Measurements from ENCODE around the gene CMIP.

The CMIP gene

GRCh38 chr16:81592353-81592866, 147.8 kb downstream of the CMIP start:
- DNase-seq: no peak

DNA sequence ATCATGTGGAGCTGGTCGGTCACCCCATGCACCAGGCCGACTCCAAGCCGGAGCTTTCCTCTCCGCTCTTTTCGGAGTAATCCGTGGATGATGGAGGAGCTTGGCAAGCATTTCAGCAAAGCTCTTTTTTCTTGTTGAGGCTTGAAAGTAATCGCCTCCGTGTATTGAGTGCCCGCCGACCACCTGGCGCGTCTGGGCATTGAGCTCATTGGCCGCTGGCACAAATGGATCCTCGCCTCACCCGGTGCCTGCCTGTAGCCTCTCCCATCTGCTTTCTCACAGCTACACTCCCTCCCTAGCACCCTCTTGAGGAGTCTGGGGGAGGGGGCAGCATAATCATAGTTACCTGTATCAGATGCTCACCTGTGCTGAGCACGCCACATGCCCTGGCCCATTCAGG, 148.9 kb downstream of the CMIP start:
- DNase-seq: no peak

DNA sequence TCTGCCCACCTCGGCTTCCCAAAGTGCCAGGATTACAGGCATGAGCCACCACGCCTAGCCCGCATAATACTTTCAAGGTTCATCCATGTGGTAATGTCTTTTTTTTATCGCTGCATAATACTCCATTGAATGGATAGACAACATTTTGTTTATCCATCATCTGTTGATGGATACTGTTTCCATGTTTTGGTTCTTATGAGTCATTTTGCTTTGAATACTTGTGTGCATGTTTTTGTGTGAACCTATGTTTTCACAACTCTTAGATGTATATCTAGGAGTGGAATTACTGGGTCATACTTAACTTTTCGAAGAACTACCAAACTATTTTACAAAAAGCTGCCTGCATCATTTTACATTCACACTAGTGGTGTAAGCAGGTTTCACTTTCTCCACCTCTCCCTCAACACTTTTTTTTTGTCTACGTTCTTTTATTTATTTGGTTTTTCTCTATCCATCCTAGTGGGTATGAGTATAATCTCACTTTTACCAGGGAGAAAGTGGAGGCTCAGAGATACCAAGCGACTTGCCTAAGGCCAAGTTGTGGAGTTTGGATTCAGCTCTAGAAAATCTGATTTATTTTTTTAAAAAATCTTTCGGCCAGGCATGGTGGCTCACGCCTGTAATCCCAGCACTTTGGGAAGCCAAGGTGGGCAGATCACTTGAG, 151.2 kb downstream of the CMIP start:
- no peak for DNase-seq

DNA sequence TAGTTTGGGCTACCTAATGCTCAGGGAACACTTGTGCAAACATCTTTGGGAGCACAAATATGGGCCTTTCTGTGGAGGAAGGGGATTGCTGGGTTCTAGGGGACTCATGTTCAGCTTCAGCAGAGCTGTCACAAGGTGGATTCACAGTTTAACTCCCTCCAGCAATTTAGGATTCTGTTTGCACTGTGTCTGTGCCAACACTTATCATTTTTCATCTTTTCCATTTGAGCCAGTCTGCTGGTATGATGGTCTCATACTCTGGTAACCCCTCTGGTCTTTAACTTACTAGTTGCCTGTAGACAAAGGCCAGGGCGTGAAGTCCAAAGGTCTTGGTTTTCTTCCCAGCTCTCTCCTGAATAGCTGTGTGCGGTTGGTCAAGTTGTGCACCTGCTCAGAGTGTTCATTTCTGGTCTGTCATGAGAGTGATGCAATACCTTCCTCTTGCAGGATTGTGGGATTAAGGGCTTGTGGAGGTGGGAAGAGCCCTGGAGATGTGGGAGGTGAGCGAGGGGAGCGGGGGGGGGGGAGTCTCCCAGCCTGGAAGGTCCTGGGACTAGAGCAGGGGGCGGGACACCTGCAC, 152.6 kb downstream of the CMIP start:
- no peak for DNase-seq

DNA sequence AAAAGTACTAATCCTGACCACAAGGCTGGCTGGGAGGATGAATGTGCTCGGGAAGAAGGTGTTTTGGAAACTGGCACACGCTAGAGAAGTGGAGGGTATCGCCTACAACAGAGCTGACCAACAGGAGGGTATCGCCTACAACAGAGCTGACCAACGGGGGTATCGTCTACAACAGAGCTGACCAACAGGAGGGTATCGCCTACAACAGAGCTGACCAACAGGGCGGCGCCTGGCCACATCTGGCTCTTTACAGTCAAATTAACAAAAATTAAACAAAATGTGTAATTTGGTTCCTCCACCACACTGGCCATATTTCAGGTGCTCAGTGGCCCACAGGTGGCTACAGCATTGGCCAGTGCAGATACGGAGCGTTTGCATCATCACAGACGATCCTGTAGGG, 153.5 kb downstream of the CMIP start:
- DNase-seq: no peak

- no peak for DNase-seq
Measured at GRCh38 chr16:81599034-81599744, 154.6 kb downstream of the CMIP start.

- DNase-seq: no peak
Measured at GRCh38 chr16:81600275-81600674, 155.7 kb downstream of the CMIP start.

DNA sequence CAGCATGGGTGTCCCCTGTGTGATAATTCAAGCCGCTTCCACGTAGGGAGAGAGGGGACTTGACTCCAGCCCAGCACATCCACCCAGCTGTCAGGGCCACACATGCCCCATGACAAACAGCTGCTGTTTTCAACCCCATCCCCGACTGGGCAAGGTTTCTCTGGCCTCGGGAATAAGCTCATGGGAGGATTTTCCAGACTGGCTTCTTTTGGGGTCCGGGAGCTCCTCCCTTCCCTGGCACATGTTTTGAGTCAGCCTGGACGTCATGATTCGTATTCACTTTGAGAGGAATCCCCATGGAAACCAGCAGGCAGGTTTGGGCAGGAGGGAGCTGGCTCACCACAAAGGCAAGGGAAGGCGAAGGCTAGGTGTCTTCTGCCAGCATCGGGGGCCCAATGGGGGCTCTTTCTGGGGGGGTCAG, 156.4 kb downstream of the CMIP start:
- no peak for DNase-seq

GRCh38 chr16:81601601-81602255, 157.1 kb downstream of the CMIP start:
- DNase-seq: no peak

DNA sequence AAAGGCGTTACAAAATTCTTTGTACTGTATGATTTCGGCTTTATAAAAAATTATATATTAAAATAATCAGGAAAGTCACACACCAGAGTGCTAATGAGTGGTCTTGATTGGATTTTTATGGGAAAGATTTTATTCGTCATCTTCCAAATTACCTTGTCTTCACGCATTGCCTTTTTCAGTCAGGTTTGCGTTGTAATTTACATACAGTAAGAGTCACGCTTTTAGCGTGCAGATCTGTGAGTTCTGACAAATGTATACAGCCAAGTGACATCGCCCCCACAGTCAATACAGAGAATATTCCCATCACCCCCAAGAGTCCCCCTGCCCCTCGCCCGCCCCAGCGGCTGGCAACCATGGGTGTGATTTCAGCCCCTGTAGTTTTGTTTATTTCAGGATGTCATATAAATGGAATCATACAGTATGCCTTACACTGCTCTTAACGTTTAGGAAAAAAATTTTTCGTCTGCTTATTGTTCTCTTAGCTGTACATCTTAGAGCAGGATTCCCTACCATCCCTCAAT, 157.7 kb downstream of the CMIP start:
- no peak for DNase-seq

GRCh38 chr16:81602792-81603191, 158.2 kb downstream of the CMIP start:
- DNase-seq: no peak

DNA sequence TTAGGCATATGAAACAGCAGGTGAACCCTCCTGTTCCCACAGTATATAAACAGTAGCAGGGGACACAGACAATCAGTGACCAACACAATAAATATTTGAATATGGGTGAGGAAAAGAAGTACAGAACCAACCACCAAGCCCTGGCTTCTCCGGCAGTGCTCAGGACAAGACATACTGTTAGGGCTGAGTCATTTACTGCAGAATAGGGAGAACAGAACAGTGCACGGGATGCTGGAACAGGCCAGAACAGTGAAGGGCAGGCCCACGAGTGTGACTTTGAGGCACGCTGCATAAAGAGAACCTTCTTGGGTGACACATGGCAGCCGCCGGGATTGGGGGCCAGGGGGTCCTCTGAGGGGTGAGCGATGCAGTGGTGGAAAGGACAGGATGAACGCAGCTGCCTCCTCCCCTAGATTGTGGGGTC, 160.4 kb downstream of the CMIP start:
- no peak for DNase-seq

- DNase-seq: no peak
Measured at GRCh38 chr16:81606039-81606438, 161.4 kb downstream of the CMIP start.

GRCh38 chr16:81607006-81607405, 162.4 kb downstream of the CMIP start:
- no peak for DNase-seq

DNA sequence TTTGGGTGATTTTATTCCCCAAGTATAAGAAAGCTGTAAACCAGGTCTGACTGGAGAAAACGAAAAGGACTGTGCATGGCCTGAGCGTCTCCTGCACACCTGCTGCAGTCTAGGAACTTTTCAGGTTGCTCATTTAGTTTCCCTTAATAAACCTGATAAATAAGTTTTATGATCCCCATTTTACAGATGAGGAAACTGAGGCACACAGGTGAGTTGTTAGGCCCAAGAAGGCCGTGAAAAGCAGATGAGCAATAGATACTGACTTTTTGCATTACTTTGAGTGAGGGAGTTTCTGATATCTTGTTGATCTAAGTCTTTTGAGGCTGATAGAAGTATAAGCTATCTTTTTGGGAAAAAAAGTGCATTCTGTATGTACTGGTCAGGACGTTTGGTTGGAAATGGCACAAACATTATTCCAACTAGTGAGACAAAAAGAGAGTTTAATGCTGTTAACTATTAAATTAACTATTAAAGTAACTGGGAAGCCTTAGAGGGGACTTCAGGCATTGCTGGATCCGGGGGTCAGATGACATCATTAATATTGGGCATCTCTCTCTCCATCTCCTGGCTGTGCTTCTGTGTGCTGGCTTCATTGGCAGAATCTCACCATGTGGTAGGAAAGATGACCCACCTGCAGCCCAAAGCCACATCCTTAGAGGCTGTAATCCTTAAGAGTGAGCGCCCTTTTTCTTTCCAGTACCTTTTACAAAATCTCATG, 163.4 kb downstream of the CMIP start:
- DNase-seq: no peak

DNA sequence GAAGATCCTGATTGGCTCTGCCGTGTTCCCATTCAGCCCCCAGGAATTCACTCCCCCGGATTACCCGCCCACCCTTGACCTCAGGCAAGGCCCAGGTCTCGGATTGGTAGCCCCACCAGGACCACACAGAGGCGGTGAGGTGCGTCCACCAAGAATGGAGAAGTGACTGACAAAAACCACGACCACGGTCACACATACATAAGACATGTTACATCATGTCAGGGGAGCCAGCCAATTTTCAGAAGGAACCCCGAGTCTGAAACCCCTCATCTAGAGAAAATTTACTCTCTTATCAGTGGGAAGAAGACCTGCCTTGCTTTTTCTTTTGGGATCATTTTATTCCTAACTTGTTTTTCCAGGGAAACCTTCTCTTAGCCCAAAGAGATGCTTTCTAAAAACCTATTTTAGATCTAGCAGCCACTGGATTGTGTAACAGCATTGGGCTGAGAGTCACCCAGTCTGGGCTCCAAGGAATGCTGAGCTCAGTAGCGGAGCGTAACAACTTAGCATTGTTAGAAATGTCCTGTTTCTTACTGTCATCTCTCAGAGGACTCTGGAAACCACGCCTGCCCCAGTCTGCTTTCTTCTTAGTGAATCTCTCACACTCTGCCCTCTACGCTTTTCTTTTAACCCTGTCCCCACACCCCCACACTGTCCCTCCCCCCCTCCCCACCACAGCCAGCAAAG, 164.1 kb downstream of the CMIP start:
- no peak for DNase-seq

DNA sequence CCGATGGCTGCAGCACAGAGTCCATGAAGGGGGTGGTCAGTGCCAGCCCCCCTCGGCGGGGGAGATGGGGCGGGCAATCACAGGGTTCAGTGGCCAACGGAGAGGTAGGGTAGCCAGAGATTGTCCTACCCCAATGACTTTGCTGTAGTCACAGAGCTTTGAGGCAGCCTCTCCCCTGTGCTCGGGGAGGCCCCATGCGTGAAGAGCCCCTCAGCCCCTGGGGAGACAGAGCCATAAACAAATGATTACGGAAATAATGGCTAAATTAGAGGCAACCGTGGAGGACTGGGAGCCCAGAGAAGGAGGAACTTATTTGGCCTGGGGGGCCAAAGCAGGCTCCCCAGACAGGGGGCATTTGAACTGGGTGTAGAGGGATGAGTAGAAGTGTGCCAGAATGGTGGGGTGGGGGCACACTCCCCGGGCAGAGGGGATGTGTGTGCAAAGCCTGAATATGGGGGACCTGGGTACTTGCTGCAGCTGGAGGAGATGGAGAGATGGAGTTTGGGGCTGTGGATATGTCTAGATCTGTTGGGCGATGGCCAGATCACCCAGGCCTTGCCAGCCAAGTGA, 164.8 kb downstream of the CMIP start:
- DNase-seq: no peak

DNA sequence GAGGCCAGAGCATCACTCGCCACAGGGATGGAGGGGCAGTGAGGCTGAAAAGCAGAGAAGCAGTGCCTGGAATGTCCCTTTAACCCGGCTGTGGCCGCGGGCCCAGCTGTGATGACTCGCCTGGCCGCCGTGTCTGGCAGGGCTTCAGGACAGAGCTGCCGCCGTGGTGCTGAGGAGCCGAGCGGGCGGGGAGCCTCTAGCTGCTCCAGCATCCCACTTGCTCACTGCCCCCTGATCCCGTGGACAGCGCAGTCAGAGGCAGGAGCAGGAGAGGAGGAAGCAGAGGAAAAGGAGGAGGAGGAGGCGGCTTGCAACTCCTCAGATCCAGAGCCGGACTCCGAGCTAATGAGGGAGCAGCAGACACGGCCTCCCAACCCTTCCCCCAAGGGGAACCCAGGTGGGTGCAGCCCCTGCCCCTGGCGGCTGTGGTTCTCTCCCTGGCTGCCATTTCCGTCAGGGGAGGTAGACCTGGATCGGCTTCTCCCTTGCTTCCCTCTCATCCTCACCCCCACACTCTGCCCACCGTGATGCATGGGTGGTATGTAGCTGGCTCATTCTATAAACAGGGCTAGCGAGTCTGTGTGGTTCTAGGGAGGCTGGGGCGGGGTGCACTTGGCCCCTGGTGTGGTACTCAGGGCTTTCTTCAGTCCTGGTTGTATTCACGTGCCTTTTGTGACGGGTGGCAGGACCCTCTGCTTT, 165.7 kb downstream of the CMIP start:
- DNase-seq: no peak

DNA sequence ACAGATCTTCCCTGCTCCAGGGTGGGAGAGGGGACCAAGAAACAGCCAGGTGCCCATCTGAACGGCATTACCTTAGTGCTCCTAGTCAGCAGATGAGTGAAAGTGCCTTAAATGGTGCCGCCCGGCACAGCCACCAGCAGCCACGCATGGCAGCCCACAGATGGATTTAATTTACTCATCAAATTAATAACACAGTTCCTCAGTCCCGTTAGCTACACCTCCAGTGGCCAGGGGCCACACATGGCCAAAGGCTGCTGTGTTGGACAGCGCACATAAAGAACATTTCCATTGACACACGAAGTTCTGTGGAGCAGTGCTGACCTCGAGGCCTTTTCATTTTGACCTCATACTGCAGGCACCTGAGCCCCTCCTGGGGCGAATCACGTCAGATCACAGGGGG, 166.3 kb downstream of the CMIP start:
- no peak for DNase-seq

DNA sequence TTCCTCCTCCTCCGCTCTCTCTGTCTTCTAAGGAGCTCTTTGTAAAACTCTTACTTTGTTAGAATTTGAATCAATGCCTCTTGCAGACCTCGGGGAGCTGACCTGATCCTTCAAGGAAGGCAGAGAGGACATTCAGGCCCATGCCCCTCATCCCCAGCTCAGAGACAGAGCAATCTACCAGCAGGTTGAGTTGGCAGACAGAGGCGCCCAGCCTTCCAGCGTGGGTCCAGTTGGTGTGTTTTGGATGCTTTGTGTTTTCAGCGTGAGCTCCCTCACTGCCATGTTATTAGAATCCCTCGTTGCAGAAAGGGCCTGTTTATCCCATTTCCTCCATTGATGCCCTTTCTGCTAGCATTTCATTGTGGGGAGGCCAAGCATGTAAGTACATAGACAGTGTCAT, 167.1 kb downstream of the CMIP start:
- no peak for DNase-seq
